GM18868 (cell line): Measurements from ENCODE around the gene TPGS1.
"Not testable (repeated sequence)": the region's sequence is repeated elsewhere in the genome, so short reads cannot be mapped to it uniquely, and the experiment has no call there.

Experiments used
- ATAC-seq: cut with Tn5 transposase; IDR thresholded peaks from one replicate; pipeline ENCODE4 v1.9.1; 2021; ENCODE audit warnings: mild to moderate bottlenecking, moderate library complexity; ENCODE audit not compliant: unreplicated experiment

Gene TPGS1

DNA sequence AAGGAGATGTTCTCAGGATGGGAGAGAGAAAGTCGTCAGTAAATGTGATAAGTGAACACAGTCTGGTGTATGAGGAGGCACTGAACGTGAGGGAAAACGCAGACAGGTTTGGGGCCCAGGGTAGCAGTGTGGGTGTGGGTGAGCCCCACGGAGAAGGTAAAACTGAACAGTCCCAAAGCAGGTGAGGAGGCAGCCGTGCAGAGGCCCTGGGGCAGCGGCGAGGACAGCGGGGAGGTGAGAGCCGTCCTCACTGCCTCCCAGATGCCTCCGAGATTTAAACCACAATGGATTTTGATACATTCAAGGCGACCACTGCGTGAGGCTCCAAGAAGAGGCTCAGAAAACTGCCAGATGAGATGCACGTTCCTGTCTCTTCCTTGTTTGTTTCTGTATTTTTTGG, 31.9 kb upstream of the TPGS1 start:
- no peak for ATAC-seq

DNA sequence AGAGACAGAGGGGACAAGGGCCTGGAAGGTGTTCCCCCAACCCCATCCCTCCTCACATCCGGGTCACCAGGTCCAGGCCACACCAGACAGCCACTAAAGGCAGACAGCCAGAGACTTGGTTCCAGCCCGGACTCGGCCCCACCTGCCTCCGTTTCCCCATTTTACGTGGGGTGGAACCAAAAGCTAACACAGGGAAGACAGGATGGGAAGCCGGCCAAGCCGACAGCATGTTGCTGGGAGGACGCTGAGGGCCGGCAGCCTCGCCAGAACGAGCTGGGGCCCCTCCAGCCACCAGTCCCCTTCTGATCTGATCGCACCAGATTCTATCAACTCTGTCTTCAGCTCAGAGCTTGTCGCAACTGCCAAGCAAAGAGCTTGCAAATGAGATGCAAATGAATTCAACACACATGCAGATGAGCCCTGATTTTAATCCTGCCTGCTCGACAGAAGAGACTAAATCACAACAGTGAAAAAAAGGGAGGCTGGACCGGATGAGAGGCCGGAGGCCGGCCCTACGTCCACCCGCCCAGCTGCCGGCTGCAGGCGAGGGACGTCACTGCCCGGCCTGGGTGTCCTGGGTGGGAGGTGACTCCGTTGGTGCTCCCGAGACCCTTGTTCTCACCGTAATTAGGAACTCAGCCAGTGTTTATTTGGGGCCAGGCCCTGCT, 28.9 kb upstream of the TPGS1 start:
- ATAC-seq: no peak

DNA sequence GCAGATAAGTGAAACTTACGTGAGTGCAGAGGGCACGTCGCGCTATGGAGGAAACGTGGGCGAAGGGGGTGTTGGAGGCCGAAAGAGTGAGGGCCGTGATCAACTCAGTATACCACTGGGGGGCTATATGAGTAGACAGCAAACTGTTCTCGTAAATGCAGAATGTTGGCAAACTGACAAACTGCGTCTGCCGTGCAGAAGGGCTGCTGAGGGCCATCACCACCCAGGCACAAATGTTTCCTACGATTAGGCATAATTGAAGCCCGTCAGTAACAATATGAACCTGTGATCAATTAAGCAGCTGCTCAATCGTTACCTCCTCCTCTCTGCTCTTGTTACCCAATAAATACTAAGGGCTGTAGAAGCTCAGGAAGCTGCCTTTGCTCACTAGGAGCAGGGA, 28.3 kb upstream of the TPGS1 start:
- ATAC-seq: no peak

DNA sequence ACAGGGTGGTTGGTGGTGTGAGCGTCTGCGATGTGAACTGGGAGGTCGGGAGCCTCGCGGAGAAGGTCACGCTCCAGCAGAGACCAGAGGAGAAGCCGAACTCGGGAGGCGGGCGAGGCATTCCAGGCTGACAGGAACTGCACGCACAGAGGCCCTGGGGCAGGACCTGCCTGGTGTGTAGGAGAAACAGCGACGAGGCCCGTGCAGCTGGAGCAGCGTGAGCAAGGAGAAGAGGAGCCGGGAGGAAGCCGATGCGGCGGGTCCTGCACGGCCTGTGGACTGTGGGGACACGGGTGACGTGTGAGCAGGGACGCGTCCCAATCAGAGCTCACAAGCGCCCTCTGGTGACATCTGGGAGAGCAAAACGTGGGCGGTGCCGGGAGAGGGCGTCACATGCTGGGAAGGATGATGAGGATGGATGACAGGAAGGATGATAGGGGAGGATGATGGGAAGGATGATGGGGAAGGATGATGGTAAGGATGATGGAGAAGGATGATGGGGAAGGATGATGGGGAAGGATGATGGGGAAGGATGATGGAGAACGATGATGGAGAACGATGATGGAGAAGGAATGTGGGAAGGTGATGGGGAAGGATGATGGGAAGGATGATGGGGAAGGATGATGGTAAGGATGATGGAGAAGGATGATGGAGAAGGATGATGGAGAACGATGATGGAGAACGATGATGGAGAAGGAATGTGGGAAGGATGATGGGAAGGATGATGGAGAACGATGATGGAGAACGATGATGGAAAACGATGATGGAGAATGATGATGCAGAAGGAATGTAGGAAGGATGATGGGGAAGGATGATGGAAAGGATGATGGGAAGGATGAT, 27.1 kb upstream of the TPGS1 start:
- ATAC-seq: no peak

DNA sequence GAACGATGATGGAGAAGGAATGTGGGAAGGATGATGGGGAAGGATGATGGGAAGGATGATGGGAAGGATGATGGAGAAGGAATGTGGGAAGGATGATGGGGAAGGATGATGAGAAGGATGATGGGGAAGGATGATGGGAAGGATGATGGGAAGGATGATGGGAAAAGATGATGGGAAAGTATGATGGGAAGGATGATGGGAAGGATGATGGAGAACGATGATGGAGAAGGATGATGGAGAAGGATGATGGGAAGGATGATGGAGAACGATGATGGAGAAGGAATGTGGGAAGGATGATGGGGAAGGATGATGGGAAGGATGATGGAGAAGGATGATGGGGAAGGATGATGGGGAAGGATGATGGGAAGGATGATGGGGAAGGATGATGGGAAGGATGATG, 26.2 kb upstream of the TPGS1 start:
- ATAC-seq: not testable (repeated sequence)

DNA sequence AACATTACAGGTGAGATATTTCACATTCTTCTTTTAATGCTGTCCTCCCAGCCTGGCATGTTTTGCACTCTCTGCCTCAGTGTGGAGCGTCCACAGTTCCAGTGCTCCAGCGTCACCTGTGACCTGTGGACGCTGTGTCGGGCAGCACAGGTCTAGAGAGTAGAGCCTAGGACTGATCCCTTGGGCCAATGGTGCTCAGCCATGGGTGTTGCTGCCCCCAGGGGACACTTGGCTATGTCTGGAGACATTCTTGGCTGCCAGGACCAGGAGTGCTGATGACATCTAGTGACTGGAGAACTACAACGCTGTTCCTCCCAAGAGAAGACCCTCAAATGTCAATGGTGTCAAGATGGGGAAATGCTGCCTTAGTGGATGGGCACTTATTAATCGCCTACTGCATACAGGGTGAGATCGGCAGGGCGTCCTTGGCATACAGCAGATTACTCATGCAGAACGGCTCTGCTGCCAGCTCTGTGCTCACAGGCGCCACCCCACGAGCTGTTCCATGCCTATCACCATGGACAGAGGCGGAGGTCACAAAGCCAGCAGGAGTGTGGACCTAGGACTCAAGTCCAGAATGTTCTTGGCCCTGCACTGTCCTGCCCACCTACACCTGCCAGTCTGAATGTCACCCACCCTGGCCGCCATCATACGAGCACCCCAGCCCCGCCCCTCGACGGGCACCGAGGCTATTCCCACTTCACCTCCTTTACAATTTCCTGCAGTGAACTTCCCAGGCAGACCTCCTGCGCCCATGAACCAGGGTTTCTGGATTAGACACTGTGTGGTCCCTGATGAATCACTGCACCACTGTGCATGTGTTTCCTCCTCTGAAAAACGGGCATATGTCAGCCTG, 24.9 kb upstream of the TPGS1 start:
- no peak for ATAC-seq

DNA sequence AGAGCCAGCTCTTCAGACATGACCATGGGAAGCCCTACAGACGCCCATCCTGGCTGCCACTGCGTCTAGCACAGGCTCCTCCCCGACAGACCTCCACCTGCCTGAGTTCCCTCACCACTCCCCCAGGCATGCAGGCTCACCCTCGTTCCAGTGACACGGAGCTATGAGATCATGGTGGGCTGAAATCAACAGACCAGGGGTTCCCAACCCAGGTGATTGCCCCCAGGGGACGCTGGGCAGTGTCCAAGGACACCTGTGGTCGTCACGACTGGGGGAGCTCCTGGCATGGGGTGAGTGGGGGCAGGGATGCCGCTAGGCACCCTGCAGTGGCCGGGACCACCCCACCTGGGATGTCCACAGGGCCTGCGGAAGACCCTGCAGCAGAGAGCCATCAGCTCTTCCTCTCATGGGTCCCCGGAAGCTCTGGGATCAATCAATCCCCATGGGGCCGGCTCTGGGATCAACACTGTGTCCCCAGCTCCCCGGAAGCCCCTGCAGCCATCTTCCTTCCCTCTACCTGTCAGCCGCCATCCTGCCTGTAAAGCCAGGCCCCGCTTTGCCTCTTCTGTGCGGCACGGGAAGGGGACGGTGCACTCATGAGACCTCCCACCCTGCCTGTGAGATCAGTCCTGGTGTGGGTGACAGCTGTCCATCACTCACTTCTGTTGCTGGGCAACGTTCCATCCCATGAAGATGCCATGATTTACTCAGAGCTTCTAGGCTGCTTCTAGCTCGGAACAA, 23.8 kb upstream of the TPGS1 start:
- ATAC-seq: no peak

DNA sequence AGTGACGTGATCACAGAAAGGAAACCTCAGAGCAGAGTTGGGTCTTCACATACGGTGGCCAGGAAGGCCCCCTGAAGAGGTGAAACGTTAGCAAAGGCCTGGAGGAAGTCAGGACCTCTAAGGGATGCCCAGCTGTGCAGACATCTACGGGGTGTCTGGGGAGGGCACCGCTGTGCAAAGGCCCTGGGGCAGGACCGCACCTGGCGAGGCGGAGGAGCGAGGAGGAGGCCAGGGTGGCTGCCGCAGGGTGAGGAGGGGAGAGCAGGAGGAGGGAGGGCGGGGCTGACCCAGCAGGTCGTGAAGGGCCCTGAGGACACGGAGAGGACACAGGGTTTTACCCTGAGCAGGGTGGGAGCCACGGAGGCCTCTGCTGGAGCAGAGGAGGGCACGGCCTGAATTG, 22.8 kb upstream of the TPGS1 start:
- ATAC-seq: no peak

DNA sequence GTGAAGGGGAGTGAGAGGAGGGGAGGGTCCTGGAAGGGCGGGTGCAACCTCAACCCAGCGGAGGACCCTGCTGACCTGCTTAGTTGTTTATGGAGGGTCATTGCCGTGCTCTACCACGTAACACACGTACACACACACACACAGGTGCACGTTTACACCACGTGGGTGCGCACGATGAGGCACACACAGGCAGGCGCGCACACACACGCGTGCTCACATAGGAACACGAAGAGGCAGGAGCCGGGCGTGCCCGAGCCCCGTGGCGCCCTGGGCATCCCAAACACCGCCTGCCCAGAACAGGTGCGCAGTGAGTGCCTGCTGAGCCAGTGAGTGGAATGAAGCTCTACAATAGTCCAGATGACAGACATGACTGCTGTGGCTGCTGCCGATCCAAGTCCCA, 22.2 kb upstream of the TPGS1 start:
- no peak for ATAC-seq

DNA sequence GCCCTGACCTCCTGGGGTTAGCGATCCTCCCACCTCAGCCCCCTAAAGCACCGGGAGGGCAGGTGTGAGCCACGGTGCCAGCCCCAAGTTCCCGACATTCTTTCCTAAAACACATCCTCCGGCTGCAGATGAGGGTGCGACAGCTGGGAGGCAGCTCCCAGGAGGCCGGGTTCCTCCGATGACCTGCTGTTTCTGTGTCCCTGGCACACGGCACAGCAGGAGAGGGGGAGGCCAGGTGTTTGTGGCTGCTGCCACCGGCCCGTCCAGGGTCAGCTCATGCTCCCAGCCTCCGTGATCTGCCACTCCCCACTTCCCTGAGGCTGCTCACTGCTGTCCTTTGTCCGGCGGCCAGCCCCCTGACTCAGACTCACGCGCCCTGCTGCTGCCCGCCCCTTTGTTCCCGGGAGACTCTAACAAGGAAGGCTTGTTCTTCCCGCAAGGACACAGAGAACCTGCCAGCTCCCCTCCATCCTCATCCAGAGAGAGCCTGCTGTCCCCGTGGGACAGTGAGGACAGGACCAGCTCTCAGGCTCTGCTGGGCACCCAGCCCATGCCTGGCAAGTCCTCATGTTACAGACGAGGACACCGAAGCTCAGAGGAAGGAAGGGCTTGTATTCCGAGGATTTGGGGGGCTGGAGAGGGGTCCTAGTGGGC, 21.6 kb upstream of the TPGS1 start:
- no peak for ATAC-seq

DNA sequence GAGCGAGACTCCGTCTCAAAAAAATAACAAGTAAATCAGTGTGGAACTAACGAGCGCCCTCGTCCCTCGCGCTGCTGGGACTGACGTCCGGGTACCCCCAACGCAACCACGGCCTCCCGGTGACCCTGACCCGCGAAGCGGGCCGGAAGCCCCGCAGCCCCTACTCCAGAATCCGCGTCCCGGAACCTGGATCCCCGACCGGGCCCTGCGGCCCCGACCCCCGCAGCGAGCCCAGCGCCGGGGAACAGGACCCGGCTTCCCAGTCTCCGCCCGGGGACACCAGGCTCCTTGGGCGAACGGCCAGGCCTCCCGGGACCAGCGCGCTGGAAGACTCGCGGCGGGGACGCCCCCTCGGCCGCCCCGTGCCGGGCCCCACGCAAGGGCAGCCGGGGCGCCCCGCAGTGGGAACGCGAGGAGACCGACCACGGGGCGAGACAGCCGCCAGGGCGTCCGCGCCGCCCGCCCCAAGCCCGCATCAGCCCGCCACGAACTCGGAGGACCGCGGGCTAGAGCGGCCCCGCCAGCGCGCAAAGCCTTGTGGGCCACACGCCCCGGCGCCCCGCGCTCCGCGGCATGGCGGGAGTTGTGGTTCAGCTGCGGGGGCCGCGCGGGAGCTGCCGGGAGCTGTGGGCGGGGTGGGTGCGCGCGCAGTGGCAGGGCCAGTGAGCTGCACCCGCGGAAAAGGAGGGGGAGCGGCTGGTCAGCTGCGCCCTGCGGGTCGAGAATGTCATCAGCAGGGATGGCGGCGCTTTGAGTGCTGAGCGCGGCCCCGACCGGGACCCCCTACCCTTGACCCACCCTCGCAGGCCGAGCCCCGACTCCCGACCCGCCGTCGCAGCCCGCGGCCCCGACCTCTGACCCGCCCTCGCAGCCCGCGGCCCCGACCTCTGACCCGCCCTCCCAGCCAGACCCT, 18.5 kb upstream of the TPGS1 start:
- ATAC-seq: peak; percentile 59

DNA sequence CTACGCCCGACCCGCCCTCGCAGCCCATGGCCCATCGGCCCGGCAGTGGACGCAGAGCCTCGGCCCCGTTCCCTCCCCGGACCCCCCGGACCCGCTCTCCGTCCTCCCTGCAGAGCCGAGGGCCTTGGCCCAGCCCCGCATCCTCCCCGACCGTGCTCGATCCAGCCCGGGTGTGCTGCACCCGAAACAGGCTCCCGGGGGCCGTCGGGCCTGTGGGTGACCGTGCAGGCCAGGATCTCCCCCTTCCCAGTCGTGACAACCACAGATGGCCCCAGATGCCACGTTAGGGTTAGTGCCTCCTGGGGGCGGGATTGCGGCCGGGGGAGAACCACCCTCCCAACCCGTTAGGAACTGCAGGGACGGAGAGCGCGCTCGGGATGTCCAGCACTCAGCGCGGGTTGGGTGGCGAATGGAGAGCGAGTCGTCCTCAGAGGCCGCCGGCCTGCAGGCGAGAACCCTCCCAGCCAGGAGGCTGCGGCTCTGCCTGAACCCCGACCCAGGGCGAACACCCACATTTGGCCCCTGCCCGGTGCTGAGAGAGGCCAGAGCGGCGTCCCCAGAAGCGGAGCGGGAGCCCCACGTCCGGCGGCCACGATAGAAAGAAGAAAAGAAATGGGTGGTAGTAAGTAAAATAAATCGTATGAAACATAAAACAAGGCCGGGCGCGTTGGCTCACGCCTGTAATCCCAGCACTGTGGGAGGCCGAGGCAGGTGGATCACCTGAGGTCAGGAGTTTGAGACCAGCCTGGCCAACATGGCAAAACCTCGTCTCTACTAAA, 17.7 kb upstream of the TPGS1 start:
- ATAC-seq: no peak

DNA sequence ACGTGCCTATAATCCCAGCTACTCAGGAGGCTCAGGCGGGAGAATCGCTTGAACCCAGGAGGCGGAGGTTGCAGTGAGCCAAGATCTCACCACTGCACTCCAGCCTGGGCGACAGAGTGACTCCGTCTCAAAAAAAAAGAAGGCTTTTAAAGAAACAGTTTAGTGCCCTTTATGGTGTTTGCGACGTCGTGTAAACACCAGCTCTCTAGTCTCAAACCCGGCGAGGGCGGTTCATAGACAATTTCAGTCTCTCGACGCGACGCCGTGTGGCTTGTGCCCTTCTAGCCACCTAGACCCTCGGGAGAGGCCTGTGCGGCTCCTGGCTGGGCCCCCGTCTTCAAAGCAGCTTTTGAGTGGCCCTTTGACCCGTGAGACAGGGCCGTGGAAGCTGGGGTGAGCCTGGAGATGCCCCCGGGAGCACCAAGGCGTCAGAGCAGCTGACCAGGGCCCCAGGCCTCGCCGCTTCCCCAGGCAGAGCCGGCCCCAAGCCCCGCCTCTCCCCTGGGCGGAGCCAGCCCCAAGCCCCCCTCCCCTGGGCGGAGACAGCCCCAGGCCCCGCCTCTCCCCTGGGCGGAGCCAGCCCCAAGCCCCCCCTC, 16.1 kb upstream of the TPGS1 start:
- ATAC-seq: no peak

DNA sequence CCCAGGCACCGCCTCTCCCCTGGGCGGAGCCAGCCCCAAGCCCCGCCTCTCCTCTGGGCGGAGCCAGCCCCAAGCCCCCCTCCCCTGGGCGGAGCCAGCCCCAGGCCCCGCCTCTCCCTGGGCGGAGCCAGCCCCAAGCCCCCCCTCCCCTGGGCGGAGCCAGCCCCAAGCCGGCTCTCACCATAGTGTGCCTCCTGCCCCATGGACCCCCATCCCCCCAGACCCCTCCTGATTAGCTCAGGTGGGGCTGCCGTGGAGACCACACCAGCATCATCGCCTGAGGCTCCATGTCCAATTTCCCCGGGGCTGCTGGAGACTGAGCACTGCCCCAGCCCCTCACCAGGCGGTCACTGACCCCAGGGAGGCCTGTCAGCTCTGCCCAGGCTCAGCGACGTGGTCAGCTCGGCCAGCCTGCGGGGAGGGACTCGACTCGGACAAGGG, 15.2 kb upstream of the TPGS1 start:
- ATAC-seq: no peak

DNA sequence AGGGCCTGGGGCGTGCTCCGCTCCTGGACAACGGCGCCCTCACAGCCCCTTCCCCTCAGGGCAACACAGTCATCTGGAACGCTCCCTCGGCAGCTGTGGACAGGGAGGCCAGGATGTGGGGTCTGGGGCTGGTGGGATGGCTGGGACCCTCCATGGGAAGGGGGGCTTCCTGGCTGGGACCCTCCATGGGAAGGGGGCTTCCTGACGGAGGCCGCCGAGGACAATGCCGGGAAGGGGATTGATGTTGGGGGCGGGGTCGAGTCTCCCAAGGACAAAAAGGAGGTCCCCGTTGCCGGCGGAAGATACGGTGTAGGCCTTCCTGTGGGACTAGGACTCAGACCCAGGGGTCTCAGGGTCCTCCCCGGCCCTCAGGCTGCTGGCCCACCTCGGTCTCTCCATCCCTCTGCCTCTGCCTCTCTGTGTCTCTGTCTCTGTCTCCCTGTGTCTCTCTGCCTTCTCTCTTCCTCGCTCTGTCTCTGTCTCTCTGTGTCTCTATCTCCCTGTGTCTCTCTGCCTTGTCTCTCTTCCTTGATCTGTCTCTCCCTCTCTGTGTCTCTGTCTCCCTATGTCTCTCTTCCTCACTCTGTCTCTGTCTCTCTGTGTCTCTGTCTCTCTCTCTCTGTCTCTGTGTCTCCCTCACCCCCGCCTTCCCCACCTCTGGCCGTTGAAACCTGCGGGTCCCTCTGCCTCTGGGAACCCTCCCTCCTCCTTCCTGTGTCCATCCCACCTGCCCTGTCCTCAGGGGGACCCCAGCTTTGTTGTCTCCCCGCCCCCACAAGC, 13.7 kb upstream of the TPGS1 start:
- ATAC-seq: no peak

DNA sequence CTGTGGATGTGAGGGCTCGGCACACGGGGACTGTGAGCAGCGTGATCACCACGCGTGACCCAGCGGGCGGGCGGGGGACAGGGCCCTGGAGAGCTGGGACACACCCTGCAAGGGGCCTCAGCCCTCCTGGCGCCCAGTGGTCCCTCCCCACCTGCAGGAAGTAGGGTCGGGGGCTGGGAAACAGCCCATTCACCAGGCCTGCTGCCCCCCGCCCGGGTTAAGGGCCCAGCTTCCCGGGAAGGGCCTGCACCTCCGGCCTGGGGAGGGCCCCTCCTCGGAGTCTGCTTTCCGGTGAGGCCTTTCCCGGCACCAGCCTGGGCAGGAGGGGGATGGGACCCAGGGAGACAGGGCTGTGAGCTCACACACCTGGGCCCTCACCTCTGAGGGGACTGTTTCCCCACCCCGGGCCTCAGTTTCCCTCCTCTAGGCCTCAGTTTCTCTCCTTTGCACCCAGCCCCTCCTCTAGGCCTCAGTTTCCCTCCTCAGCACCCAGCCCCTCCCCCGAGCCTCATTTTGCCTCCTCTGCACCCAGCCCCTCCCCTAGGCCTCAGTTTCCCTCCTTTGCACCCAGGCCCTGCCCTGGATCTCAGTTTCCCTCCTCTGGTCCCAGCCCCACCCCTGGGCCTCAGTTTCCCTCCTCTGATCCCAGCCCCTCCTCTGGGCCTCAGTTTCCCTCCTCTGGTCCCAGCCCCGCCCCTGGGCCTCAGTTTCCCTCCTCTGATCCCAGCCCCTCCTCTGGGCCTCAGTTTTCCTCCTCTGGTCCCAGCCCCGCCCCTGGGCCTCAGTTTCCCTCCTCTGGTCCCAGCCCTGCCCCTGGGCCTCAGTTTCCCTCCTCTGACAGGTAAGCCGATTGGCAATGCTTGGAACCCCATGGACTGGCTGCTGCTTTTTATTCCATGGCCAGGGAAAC, 12.9 kb upstream of the TPGS1 start:
- ATAC-seq: no peak

DNA sequence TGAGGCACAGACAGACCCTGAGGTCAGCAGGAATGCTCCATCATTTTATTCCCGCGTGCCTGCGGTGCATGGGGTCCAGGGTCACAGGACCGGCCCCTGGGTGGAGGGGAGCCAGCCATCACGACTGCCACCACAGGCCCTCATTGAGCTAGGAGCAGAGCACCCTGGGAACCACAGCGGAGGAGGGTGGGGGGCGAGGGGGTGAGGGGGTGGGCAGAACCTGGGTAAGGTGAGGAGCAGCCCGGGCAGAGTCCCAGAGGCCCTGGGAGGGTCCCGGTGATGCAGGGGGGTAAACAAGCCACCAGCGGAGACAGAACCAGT, 12.3 kb upstream of the TPGS1 start:
- no peak for ATAC-seq
